HG03025 (cell line): ENCODE results near the gene ANKRD22.
"Not testable (repeated sequence)": the region's sequence is repeated elsewhere in the genome, so short reads cannot be mapped to it uniquely, and the experiment has no call there.

Experiments
- ATAC-seq: cut with Tn5 transposase; IDR thresholded peaks from one replicate; pipeline ENCODE4 v1.9.1; 2021; ENCODE audit warnings: mild to moderate bottlenecking, moderate library complexity; ENCODE audit not compliant: unreplicated experiment, low FRiP score

The ANKRD22 gene

GRCh38 chr10:88851706-88852105 lies at the start of gene ANKRD22:
TSS of gene ANKRD22 (minus strand) at chr10:88851844. CDS start at chr10:88851607, 237 bp downstream.
- no peak for ATAC-seq

- ATAC-seq: no peak
Measured at GRCh38 chr10:88899886-88900285, 48.2 kb upstream of the ANKRD22 start.

- ATAC-seq: no peak
Measured at GRCh38 chr10:88898727-88899126, 47.1 kb upstream of the ANKRD22 start.

GRCh38 chr10:88896994-88897853 lies 45.6 kb upstream of the ANKRD22 start:
- ATAC-seq: no peak

DNA sequence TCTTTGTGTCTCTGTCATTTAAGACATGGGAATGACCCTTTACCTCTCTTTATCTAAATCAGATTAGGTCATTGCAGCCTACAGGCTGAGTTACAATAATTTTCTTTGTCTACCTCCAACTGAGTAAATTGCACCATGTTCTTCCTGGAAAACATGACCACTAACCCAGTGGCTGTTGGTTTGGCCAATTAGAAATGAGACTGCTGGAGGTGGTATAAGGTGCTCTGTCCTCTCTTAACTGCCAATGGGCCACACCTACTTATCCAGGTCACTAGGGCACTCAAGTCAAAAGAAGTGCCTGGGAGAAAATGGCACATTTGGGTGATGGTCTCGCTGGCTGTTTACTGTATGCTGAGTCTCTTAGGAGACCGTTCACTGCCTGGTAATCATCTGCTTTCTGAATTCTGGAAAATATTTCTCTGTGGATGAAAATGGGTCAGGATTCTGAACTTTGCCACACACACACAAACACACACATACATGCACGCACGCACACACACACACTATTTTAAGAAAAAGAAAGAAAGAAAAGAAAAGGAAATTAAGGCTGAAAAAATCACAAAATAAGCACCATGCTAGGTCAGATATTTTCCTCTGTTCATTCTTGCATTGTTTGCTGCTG lies 44.8 kb upstream of the ANKRD22 start:
- ATAC-seq: no peak

GRCh38 chr10:88895250-88895649 lies 43.6 kb upstream of the ANKRD22 start:
- no peak for ATAC-seq

GRCh38 chr10:88893611-88894010 lies 42.0 kb upstream of the ANKRD22 start:
- ATAC-seq: no peak

- ATAC-seq: no peak
Measured at GRCh38 chr10:88892222-88892967, 40.8 kb upstream of the ANKRD22 start.

- ATAC-seq: no peak
Measured at GRCh38 chr10:88890681-88891381, 39.2 kb upstream of the ANKRD22 start.

- peak; percentile 60 for ATAC-seq
Measured at GRCh38 chr10:88889559-88890337, 38.1 kb upstream of the ANKRD22 start.

GRCh38 chr10:88888810-88889445 lies 37.3 kb upstream of the ANKRD22 start:
- ATAC-seq: no peak

- peak; percentile 39 for ATAC-seq
Measured at GRCh38 chr10:88886557-88886956, 34.9 kb upstream of the ANKRD22 start.

DNA sequence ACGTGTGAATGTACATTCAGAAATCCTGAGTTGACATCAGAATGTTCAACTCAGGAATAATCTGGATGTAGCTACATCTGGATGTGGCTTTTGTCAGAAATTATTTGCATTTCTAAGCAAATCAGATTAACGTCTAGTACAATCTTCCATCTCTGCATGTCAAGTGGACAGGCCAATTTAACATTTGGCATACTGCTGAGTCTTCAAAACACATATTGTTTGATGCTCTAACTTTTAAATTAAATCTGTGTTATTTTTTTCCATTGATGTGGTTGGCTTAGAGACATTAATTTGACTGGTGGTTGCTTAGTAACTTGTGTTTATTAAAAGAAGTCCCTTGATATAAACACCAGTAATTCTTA lies 31.8 kb upstream of the ANKRD22 start:
- ATAC-seq: no peak

DNA sequence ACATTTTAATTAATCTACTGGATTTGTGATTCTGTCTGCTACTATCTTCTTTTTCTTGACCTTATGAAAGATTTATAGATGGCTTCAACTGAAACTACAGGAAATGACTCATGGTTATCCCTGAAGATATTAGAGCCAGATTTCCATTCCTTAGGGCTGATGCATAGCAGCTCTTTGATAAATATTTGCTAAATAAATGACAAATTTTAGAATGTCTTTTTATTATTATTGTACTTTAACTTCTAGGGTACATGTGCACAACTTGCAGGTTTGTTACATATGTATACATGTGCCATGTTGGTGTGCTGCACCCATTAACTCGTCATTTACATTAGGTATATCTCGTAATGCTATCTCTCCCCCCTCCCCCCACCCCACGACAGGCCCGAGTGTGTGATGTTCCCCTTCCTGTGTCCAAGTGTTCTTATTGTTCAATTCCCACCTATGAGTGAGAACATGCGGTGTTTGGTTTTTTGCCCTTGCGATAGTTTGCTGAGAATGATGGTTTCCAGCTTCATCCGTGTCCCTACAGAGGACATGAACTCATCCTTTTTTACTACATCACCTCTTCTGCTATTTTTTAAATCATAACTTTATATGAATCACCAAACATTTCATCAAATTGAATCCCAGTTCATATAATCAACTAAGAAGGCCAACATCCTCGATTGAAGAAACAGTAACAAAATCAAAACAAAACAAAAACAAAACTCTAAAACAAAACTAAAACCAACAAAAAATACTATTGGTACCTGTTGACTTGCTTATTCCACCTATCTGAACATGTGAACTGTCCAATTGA lies 31.2 kb upstream of the ANKRD22 start:
- not testable (repeated sequence) for ATAC-seq

DNA sequence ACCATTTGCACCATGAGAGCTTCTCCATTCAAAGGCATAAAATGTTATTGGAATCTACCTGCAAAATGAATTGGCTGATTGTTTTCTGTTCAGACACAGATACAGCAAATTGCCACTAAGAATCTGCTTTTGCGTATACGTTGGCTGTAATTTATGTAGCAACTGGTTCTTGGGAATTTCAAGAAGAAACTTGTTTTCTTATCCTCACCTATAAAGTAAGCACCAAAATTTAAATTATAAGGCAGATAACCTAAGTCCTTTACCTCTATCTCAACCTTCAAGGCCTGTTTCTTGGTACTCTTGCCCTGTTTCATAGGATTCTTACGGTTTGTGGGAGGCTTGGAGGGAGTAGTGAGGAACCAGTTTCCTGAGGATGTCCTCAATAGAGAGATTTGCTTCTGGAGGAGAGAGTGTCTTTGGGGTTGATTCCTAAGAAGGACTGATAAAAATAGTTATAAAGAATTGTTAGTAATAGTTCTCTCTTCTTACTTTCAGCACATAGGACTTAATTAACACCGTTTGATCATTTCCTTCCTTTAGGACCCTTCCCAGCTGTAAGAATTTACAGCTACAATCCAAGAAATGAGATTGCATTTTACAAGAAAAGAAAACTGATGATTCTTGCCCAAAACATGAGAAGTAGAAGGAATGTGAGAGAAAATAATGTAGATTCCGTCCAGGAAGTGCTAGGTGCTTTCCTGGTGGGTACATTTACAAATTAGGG lies 30.4 kb upstream of the ANKRD22 start:
- ATAC-seq: no peak

DNA sequence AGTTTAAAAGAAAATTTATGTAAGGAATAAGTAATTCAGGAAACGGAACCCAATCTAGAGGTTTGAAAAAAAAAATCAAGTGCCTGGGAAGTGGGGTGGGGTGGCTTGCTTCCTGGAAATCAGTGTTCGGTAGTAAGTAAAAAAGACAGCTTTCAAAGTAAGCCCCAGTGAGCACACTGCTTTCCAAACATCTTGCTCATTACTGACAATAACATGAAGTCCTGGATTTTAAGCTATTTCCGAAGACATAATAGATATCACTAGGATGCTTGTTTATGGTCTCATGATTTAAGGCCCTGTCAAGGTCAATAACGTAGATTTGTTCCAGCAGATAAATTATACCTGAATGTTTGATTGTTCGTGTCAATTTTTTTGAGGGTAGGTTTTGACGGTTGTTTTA lies 29.7 kb upstream of the ANKRD22 start:
- no peak for ATAC-seq

DNA sequence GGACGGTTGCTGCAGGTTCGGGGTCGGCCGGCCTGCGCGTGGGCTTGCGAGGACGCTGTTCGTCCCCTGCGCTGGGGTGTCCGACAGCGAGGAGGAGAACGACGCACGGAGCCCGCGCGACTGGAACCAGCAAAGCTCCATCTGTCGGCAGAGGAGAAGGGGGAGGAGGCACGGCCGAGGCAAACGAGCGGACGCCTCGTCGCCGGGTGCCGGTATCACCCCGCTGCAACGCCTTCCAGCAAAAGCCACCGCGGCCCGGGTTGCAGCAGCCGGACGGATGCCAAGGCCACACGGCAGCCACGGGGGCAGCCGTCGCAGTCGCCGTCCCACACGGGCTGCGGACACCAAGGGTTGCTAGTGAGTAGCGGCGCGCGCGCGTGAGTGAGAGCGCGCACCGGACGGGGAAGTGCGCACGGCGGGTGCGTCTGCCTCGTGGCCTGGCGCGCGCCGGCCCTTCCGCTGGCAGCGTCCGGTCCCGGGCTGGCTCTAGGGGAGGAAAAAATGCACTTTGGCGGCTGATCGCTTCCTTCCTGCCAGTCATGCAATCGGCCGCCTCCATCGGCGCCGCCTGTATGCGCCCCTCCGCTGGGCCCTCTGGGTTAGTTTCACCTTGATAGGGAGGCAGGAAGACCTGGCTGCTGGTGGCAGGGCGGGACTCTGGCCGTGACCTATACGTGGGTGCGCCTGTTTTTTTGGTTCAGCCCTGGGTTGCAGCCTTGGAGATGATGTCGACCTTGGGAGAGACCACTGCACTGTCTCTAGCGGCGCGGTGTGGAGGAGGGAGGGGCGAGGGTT lies 28.8 kb upstream of the ANKRD22 start:
- peak; percentile 68 for ATAC-seq
